Measurements from ENCODE around the gene TRIM3.

TRIM3 gene

DNA sequence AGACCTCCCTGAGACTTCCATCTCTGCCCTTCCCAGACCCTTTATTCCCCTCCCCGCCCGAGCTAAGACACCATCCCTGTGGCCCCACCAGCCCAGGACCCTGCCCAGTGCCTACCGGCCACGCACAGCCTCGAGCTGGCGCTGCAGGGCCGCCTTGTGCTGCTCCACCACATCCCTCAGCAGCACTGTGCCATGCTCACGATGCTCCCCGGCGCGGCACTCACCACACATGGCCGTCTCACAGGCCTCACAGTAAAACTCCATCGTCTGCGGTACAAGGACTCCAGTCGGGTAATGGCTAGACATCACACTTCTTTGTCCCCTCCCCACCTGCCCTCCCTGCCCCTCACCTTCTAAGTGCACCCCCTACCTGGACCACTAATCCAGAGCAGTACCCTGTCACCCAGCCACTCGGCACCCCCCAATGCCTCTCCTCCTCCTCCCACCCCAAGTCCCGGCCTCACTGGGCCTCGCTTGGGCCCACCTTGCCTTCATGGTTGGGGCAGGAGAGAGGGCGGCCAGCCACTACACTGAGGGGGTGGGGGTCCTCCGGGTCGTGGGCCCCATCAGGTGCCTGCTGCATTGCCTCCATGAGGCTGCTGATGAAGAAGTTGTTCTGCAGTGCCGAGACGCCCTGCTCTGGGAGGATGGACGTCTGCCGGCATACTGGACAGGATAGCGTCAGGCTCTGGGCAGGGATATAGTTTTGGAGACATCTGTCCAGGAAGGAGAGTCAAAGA lies 16.0 kb downstream of the TRIM3 start:
- H2BK15ac ChIP-seq (replicated peaks; ENCODE audit: low read depth): no peak overlapping the region
- no peak overlapping the region for H3K56ac ChIP-seq (ENCODE audit: low read length)
- WGBS (ENCODE audit: extremely low coverage, insufficient coverage, low lambda C conversion rate): no CpG with 5 or more reads among the region's 26 CpGs

GRCh38 chr11:6456361-6457073 lies 17.2 kb downstream of the TRIM3 start:
- Histone ChIP-seq H3K36me3 (ENCODE audit: control insufficient read depth, insufficient read depth, low read length) (no peaks in the 10 kb centered on the region), H3K4me3 (ENCODE audit: low read length) (no peak overlapping the region), H3K4ac (ENCODE audit: low read depth, low read length) (no peak overlapping the region), H4K8ac (ENCODE audit: low read depth, low read length) (no peak overlapping the region), H3K27ac (ENCODE audit: low read depth, low read length) (no peak overlapping the region), H3K4me2 (ENCODE audit: low read length) (no peak overlapping the region), H4K5ac (ENCODE audit: low read length) (no peak overlapping the region), H2BK120ac (ENCODE audit: low read depth, low read length) (no peak overlapping the region), H3K79me1 (ENCODE audit: low read length) (no peaks in the 10 kb centered on the region), H3K79me2 (ENCODE audit: control insufficient read depth, insufficient read depth, low read length) (no peaks in the 10 kb centered on the region), H3K18ac (ENCODE audit: low read length) (no peak overlapping the region), H3K23ac (ENCODE audit: low read length) (no peak overlapping the region), H2BK15ac (replicated peaks; ENCODE audit: low read depth) (no peak overlapping the region), H3K56ac (ENCODE audit: low read length) (no peak overlapping the region), H3K27me3 (ENCODE audit: insufficient read depth, low read length, poor library complexity) (no peaks in the 10 kb centered on the region), H2AK5ac (ENCODE audit: low read length) (no peak overlapping the region), H2BK5ac (ENCODE audit: low read length) (no peak overlapping the region), H3K4me1 (ENCODE audit: control insufficient read depth, low read depth, low read length) (no peaks in the 10 kb centered on the region), H3K9ac (ENCODE audit: low read length) (no peak overlapping the region)
- WGBS (ENCODE audit: extremely low coverage, insufficient coverage, low lambda C conversion rate): no CpG with 5 or more reads among the region's 56 CpGs
- no peak for DNase-seq

More for the DNA sequence above, 16.0 kb downstream of the TRIM3 start:
- Histone ChIP-seq H4K8ac (ENCODE audit: low read depth, low read length) (no peak overlapping the region), H2BK5ac (ENCODE audit: low read length) (no peak overlapping the region), H3K18ac (ENCODE audit: low read length) (no peak overlapping the region), H3K23ac (ENCODE audit: low read length) (no peak overlapping the region), H3K79me2 (ENCODE audit: control insufficient read depth, insufficient read depth, low read length) (no peaks in the 10 kb centered on the region), H3K4me2 (ENCODE audit: low read length) (no peak overlapping the region), H2BK120ac (ENCODE audit: low read depth, low read length) (no peak overlapping the region), H3K27me3 (ENCODE audit: insufficient read depth, low read length, poor library complexity) (no peaks in the 10 kb centered on the region), H3K9ac (ENCODE audit: low read length) (no peak overlapping the region), H3K79me1 (ENCODE audit: low read length) (no peaks in the 10 kb centered on the region), H3K4ac (ENCODE audit: low read depth, low read length) (no peak overlapping the region), H3K4me1 (ENCODE audit: control insufficient read depth, low read depth, low read length) (no peaks in the 10 kb centered on the region), H2AK5ac (ENCODE audit: low read length) (no peak overlapping the region), H3K27ac (ENCODE audit: low read depth, low read length) (no peak overlapping the region), H4K5ac (ENCODE audit: low read length) (no peak overlapping the region), H3K36me3 (ENCODE audit: control insufficient read depth, insufficient read depth, low read length) (no peaks in the 10 kb centered on the region), H3K4me3 (ENCODE audit: low read length) (no peak overlapping the region)
- DNase-seq: no peak

DNA sequence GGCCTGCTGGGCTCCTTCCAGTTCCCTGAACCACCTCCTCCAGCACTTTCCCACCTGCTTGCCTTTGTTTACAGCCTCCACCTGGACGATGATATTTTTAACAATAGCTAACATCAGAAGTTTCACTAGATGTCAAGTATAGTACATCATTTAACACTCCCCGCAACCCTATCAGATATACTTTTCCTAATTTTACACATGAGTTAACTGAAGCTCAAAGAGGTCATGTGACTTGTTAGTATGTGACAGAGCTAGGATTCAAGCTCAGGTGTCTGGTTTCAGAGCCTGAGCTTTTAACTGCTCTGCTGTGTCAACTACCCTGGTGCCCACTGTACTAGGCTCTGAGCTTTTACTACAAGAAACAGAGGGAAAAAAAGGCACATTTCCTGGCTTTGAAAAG lies 18.7 kb downstream of the TRIM3 start:
- H3K27ac ChIP-seq (ENCODE audit: low read depth, low read length): no peak overlapping the region
- no peak overlapping the region for H2BK15ac ChIP-seq (replicated peaks; ENCODE audit: low read depth)
- H3K27me3 ChIP-seq (ENCODE audit: insufficient read depth, low read length, poor library complexity): no peaks in the 10 kb centered on the region
- no peak overlapping the region for H3K9ac ChIP-seq (ENCODE audit: low read length)
- no peak overlapping the region for H4K5ac ChIP-seq (ENCODE audit: low read length)
- no peaks in the 10 kb centered on the region for H3K4me1 ChIP-seq (ENCODE audit: control insufficient read depth, low read depth, low read length)
- no peaks in the 10 kb centered on the region for H3K79me2 ChIP-seq (ENCODE audit: control insufficient read depth, insufficient read depth, low read length)
- no peak for DNase-seq
- H3K4me3 ChIP-seq (ENCODE audit: low read length): no peak overlapping the region
- H2AK5ac ChIP-seq (ENCODE audit: low read length): no peak overlapping the region
- no peak overlapping the region for H3K56ac ChIP-seq (ENCODE audit: low read length)
- H2BK120ac ChIP-seq (ENCODE audit: low read depth, low read length): no peak overlapping the region
- no peak overlapping the region for H3K18ac ChIP-seq (ENCODE audit: low read length)
- peaks cover 1% of the 10 kb centered on the region for H3K36me3 ChIP-seq (ENCODE audit: control insufficient read depth, insufficient read depth, low read length)
- H3K79me1 ChIP-seq (ENCODE audit: low read length): no peaks in the 10 kb centered on the region
- no peak overlapping the region for H3K23ac ChIP-seq (ENCODE audit: low read length)
- no peak overlapping the region for H3K4ac ChIP-seq (ENCODE audit: low read depth, low read length)
- no peak overlapping the region for H4K8ac ChIP-seq (ENCODE audit: low read depth, low read length)
- no peak overlapping the region for H3K4me2 ChIP-seq (ENCODE audit: low read length)
- WGBS (ENCODE audit: extremely low coverage, insufficient coverage, low lambda C conversion rate): no CpG with 5 or more reads among the region's 2 CpGs
- H2BK5ac ChIP-seq (ENCODE audit: low read length): no peak overlapping the region

- H2BK120ac ChIP-seq (ENCODE audit: low read depth, low read length): no peak overlapping the region
- no peak overlapping the region for H3K4ac ChIP-seq (ENCODE audit: low read depth, low read length)
- DNase-seq: no peak
- H3K56ac ChIP-seq (ENCODE audit: low read length): no peak overlapping the region
- no peak overlapping the region for H3K27ac ChIP-seq (ENCODE audit: low read depth, low read length)
- H3K79me2 ChIP-seq (ENCODE audit: control insufficient read depth, insufficient read depth, low read length): no peaks in the 10 kb centered on the region
- H3K27me3 ChIP-seq (ENCODE audit: insufficient read depth, low read length, poor library complexity): no peaks in the 10 kb centered on the region
- no peak overlapping the region for H3K4me3 ChIP-seq (ENCODE audit: low read length)
- H3K4me2 ChIP-seq (ENCODE audit: low read length): no peak overlapping the region
- H4K8ac ChIP-seq (ENCODE audit: low read depth, low read length): no peak overlapping the region
- no CpG with 5 or more reads among the region's 2 CpGs for WGBS (ENCODE audit: extremely low coverage, insufficient coverage, low lambda C conversion rate)
- no peaks in the 10 kb centered on the region for H3K4me1 ChIP-seq (ENCODE audit: control insufficient read depth, low read depth, low read length)
- H3K23ac ChIP-seq (ENCODE audit: low read length): no peak overlapping the region
- no peak overlapping the region for H2BK15ac ChIP-seq (replicated peaks; ENCODE audit: low read depth)
- H2AK5ac ChIP-seq (ENCODE audit: low read length): no peak overlapping the region
- no peak overlapping the region for H3K9ac ChIP-seq (ENCODE audit: low read length)
- no peak overlapping the region for H3K18ac ChIP-seq (ENCODE audit: low read length)
- peaks cover 1% of the 10 kb centered on the region for H3K36me3 ChIP-seq (ENCODE audit: control insufficient read depth, insufficient read depth, low read length)
- H3K79me1 ChIP-seq (ENCODE audit: low read length): no peaks in the 10 kb centered on the region
- no peak overlapping the region for H2BK5ac ChIP-seq (ENCODE audit: low read length)
- no peak overlapping the region for H4K5ac ChIP-seq (ENCODE audit: low read length)
These were observed 20.6 kb downstream of the TRIM3 start for GRCh38 chr11:6453152-6453551.

DNA sequence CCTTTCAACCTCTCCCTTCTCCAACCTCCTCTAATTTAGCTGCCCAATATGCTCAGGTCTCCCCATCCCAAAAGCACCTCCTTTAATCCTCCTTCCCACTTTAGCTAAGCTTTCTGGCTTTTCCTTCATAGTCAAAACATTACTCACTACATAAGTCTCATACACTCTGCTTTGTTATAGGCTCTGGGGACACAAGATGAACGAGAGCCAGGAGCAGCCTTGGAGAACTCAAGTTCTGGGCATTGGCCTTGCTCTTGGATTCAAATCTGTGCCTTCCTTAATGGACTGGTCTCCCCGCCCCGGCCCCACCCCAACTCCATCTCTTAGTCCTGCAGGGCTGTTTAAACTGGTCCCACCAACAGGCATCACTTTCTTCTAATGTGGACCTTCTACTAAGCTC lies 21.5 kb downstream of the TRIM3 start:
- no peak overlapping the region for H2BK120ac ChIP-seq (ENCODE audit: low read depth, low read length)
- DNase-seq: no peak
- no peak overlapping the region for H3K56ac ChIP-seq (ENCODE audit: low read length)
- WGBS (ENCODE audit: extremely low coverage, insufficient coverage, low lambda C conversion rate): no CpG with 5 or more reads among the region's 3 CpGs
- no peak overlapping the region for H3K4ac ChIP-seq (ENCODE audit: low read depth, low read length)
- no peak overlapping the region for H2BK15ac ChIP-seq (replicated peaks; ENCODE audit: low read depth)
- H3K36me3 ChIP-seq (ENCODE audit: control insufficient read depth, insufficient read depth, low read length): peaks cover 1% of the 10 kb centered on the region
- no peaks in the 10 kb centered on the region for H3K79me2 ChIP-seq (ENCODE audit: control insufficient read depth, insufficient read depth, low read length)
- H2AK5ac ChIP-seq (ENCODE audit: low read length): no peak overlapping the region
- H3K23ac ChIP-seq (ENCODE audit: low read length): no peak overlapping the region
- no peaks in the 10 kb centered on the region for H3K4me1 ChIP-seq (ENCODE audit: control insufficient read depth, low read depth, low read length)
- no peak overlapping the region for H4K8ac ChIP-seq (ENCODE audit: low read depth, low read length)
- H3K4me2 ChIP-seq (ENCODE audit: low read length): no peak overlapping the region
- no peak overlapping the region for H3K18ac ChIP-seq (ENCODE audit: low read length)
- no peak overlapping the region for H3K4me3 ChIP-seq (ENCODE audit: low read length)
- no peak overlapping the region for H2BK5ac ChIP-seq (ENCODE audit: low read length)
- H3K79me1 ChIP-seq (ENCODE audit: low read length): no peaks in the 10 kb centered on the region
- no peak overlapping the region for H4K5ac ChIP-seq (ENCODE audit: low read length)
- H3K27ac ChIP-seq (ENCODE audit: low read depth, low read length): no peak overlapping the region
- no peaks in the 10 kb centered on the region for H3K27me3 ChIP-seq (ENCODE audit: insufficient read depth, low read length, poor library complexity)
- no peak overlapping the region for H3K9ac ChIP-seq (ENCODE audit: low read length)

Data from mesendoderm (in vitro differentiated cells).